HG02870 (cell line): Measurements from ENCODE around the gene GYG1.
A peak's percentile ranks its signal among the peaks of the same experiment; 100 is the strongest.
"Not testable (repeated sequence)": the region's sequence is repeated elsewhere in the genome, so short reads cannot be mapped to it uniquely, and the experiment has no call there.

ENCODE experiments used
- ATAC-seq: cut with Tn5 transposase; IDR thresholded peaks from one replicate; pipeline ENCODE4 v1.9.1; 2021; ENCODE audit warnings: mild to moderate bottlenecking, moderate library complexity; ENCODE audit not compliant: unreplicated experiment

GYG1 gene

DNA sequence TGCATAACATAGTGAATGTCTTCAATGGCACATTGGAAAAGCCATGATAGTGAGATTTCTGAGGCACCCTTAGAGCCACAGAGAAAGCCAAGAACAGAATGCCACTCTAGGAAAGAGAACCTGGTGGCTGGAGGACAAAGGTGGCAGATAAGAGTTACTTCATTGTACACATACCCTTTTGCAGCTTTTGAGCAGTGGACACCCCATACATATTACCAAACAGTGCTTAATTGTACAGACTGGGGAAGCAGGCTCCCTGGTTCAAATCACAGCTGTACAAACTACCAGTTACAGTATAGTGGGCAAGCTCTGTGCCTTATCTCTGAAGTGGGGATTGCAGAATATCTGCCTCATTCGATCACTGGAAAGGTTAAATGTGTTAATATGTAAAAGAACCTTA, 10.1 kb upstream of the GYG1 start:
- no peak for ATAC-seq

DNA sequence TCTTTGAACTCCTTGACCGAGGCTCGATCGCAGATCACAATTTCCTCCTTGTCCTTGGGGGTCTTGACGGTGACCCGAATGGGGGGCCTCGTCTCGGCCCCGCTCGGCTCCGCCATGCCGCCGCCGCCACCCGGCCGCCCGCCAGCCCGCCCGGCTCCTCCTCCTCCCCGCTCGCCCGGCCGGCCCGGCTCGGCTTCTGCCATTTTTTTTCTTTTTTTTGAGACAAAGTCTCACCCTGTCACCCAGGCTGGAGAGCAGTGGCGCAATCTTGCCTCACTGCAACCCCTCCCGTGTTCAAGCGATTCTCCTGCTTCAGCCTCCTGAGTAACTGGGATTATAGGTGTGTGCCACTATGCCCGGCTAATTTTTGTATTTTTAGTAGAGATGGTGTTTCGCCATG, 3.8 kb upstream of the GYG1 start:
- ATAC-seq = not testable (repeated sequence)

DNA sequence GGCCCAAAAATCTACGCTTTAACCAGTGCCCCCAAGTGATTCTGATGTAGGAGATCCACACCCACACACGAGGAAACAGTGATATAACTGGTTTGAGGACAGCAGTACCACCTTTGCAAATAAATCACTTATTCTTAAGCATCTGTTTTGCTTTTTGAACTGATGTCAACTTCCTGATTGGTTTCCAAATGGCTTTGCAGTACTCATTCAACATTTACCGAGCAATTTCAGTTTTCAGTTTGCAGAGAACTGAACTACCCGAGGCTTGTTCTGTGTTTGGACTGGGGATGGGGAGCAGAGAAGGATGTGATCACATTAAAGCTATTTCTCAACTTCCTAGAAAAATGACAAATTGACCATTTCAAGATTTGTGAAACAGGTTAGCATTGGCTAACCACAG, 1.1 kb upstream of the GYG1 start:
- ATAC-seq = peak; percentile 26

DNA sequence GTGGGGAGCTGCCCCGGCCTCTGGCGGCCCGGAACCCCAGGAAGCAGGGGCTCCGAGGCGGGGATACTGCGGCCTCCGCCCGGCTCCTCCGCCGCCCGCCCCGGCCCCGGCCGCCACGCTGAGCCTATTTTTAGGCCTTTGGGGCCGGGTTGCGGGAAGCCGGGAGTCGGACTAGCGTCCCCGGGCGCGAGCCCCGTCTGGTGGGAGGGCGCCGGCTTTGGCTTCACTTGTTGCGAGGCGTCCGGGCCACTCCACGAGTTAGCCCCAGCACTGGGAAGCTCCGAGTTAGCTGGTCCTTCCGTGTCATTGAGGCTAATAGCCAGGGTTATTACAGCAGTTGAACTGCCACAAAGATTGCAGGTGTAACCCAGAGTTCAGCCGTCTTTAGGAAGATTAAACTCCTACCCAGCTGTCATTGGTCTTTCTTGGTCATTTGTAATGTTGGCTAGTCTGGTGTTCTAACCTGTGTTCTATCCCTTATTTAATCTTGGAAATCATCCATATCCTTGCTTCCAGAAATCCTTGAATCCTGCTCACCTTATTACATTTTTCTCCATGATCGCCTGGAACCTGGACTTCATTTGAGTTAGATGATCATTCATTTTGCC, 791 bp downstream of the GYG1 start:
- ATAC-seq = peak; percentile 27

DNA sequence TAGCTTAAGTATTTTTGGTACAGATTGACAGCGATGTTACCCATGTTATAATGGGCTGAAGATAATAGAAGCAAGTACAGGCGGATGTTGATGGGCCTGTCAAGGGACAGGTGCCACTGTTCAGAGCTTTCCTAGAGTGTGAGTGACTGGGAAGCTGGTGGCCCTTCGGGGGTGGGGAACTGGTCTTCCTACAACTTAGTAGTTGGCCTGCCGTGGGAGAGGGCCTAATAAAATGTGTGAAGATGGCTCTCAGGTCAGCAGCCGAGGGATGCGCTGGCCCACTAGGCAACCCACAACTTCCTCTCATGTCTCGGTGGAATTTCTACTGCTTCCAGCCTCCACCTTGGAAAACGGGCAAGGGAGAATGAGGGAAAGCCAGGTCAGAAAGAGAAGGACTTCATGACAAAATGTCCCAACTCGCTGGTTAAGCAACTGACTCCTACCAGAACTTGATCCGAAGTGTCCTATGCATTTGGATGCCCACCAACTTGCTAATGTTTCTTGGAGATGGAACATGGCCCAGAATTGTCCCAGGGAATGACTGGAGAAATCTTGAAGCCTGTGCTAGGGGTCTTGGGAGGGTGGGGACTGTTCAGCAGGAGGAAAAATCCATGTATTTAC, 1.4 kb downstream of the GYG1 start:
- ATAC-seq = no peak

DNA sequence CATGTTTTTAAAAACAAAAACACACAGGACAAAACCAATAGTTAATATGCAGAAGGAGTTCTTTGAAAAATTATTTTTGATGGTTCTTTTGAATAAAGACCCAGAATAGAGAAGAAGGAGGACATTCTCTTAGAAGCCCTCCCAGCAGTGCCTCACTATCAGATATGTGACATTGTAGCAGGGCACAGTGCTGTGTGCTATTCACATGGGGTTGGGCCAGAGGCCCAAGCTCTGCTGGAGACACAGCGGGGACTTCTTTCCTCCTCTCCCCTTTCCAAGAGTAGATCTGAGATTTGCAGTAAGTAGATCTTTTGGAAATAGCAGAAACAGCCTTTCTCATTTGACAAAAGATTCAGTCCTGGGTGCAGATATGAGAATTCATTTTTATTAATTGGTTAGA, 6.3 kb downstream of the GYG1 start:
- no peak for ATAC-seq

DNA sequence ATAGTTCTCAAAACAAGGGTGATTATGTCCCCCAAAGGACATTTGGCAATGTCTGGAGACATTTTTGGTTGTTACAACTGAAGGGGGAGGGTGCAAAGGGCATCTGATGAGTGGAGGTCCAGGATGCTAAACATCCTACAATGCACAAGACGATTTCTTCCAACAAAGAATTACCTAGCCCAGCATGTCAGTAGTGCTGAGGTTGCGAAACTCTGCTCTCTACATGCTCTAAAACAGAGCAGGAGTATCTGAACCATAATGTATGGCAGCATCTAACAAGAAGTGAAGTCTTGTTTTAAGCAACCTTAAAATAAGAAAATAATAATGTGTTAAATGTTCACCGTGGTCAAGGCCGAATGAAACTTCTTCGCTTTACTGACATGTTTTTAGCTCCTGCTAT, 7.0 kb downstream of the GYG1 start:
- ATAC-seq = no peak

DNA sequence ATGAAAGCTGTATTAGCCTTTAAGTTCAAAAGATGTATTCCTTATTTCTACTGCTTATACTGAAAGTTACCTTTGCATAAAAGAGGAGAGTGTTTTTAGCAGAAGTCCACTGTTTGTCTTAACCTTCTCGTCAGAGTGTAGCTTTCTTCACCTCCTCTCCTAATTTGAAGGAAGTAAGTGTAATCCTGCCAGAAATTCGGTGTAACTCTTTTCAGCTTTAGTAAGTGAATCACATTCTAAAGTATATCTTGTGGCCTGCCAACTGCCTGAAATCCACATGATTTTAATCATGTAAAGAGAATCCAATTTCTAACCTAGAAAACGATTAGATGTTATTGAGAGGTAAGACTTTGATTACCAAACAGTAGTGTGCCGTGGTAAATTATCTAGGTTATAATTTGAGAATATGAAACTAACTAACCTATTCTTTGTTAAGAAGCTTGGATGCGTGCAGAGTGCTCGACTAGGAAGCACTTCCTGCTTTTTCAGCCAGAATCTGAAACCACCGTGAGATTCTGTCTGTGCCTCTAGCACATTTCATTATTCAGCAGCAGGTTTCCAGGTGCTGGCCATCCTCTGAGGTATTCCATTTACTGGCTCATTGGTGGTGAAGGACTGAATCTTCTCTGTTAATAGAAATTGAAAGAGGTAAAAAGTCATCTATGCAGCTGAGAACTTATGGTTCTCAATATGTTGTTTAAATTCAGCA, 7.5 kb downstream of the GYG1 start:
- peak; percentile 31 for ATAC-seq

DNA sequence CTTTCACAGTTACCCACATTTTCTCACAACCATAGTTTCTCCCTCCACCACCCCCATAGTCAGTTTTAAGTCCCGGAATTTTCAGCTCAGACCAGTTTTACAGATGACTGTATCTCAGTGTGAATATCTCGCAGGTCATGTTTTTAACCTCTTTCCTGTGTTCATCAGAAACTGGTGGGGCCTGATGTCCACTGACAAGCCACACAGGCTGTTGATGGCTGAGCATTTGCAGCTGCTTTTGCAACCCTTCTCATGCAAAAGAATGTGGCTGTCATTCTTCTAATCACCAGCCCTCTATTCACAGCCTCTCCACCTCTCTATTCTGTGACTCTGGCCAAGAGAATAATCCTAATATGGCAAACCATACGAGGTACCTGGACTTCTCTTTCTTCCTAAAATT, 8.5 kb downstream of the GYG1 start:
- ATAC-seq = peak; percentile 53

DNA sequence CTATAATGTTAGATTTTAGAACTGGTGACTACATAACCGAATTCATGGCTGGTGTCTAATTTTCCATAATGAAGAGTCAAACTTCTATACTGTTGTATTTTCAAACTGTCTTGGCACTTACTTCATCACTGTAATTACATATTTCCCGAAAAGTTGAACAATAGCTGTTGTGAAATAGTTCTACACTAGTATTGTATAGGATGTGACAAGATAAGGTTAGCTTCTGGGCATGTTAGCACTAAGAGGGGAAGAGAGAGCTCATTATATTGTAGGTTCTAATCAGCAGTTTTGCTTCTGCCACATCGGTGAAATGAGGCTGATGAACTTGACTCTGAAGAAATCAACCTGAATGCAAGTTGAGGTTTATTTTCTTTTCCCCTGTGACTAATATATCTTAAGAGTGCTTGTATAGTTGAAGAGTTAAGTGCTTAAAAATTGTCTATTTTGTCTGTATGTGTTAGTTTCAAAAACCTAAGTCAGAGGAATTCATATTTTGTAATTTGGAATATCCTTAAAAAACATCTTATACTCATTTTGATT, 8.9 kb downstream of the GYG1 start:
- ATAC-seq = no peak

DNA sequence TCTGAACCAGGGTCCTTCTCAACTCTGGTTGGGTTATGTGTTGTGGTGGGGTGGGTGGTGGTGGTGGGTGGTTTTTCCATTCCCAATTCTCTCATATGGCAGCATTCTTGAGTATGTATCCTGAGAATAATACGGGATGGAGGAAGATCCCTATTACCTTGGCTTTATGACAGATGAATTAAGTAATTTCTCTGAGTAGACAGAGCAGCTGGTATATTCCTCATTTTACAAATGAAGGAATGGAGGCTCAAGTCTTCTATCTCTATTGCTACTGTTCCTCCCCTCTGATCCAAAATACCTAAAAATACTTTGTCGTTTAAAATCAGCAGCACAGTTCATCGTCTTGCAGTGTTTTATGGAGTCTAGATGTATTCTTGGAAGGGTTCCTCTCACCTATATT, 10.4 kb downstream of the GYG1 start:
- ATAC-seq = no peak

DNA sequence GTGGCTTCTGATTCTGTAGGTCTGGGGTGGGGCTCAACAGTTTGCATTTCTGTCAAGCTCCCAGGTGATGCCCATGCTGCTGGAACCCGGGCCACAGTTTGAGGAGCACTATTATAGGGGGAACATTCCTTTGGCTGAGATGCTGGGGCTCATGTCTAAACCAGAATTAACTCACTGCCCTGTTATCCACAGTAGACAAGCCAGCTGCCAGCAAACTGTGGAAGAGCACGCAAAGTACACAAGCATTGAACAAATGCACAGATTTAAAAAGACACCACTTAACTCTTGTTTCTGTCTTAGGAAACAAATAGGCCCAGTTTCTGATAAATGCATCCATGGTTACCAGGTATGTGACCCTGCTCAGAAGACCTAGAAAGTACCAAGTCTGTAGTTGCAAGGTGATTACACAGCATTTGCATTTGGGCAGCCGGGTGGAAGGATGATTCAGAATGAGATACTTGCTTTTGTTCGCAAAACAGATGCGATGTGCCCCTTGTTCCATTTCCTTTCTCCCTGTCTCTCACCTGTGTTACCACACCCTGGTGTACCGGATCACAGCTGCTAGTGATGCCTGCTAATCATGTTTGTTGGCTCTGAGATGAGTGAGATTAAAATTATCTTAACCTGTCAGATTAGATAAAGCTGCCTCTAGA, 12.4 kb downstream of the GYG1 start:
- peak; percentile 76 for ATAC-seq

DNA sequence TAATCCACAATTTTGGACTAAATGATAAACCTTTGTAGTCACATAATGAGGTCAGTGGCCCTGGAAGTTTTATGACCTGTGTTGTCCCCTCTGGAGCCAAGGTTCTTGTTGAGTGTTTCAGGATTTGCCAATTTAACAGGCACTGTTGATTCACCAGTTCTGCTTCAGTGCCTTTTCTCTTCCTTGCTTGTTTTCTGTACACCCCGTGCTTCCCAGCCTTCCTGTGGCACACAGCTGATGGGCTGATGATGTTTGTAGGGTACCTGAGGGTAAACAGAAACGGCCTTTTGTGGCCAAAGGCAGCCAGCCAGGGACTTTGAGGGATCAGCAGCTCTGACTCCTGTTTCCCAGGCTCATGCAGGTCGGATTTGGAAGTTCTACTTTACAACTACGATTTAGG, 13.3 kb downstream of the GYG1 start:
- no peak for ATAC-seq

DNA sequence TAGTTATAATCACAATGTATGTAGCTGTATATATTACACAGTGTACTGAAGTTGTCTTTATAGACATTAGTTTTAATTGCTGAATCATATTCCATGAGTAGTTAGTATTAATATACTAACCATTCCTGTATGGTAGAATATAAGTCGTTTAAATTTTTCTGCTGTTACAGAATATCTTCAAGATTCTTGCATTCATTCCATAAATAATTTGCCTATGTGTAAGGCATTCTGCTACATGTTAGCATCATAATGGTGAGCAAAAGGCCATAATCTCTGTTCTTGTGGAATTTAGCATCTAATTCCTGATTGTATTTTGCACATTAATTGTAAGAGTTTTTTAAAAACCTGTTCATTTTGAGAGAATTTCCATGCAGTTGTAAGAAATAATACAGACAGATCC, 14.1 kb downstream of the GYG1 start:
- no peak for ATAC-seq

DNA sequence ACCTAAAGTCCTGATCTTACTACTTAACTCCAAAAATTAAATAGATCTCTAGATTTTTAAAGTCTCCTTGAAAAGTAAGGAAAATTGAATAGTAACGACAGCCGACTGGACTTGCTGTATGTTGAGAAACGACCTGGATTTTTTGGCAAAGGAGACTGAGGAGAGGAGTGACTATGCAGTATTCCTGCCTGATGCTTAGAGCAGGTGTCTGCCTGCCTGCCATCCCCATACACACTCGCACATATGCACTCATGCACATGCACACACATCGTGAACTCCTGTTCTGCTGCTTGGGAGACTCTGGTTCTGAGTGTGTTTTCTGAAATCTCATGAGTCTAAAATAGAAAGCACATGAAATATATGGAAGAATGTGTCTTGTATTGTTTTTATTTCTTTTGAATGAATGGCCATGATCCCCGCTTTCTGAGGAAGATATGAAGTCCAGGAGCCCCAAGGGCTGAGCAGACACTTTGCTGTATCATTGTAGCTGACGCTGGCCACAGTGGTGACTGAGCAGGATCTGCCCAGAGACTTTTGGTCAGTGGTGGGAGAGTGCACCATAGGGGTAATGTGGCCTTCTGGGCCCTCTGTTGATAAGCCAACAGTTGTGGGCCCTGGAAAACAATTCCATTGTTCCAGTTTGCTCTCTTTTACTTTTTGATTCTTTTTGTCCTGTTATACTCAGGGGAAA, 16.4 kb downstream of the GYG1 start:
- no peak for ATAC-seq

DNA sequence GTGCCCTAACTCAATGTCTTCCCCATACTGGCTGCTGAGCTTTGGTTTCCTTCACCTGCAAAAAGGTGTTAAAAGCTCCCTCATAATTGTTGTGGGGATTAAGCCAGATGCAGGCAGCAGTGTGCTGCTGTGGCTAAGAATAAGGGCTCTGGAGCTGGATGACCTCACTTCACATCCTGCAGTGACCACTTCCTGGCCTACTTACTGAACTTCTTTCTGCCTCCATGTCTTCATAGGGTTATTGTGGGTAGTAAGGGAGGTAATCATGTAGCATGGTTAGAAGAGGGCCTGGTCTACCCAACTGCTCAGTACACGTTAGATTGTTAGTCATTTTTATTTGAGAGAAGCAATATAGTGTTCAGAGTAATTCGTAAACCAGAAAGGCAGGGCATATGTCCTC, 18.4 kb downstream of the GYG1 start:
- ATAC-seq = peak; percentile 53

DNA sequence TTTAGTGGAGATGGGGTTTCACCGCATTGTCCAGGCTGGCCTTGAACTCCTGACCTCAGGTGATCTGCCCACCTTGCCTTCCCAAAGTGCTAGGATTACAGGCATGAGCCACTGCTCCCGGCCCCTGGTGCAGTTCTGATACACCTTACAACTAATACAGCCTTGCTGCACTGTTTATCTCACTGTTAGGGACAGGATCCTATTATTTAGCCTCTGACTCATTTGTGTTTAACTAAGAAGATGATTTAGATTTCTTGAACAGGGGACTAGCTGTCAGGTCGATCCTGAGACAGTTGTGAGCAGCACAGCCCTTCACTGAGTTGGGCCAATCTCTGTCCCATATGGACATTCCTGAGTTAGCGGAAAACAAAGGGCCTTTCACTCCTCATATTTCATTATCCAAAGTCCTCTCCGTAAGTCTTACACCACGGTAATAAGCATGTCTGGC, 19.2 kb downstream of the GYG1 start:
- no peak for ATAC-seq

DNA sequence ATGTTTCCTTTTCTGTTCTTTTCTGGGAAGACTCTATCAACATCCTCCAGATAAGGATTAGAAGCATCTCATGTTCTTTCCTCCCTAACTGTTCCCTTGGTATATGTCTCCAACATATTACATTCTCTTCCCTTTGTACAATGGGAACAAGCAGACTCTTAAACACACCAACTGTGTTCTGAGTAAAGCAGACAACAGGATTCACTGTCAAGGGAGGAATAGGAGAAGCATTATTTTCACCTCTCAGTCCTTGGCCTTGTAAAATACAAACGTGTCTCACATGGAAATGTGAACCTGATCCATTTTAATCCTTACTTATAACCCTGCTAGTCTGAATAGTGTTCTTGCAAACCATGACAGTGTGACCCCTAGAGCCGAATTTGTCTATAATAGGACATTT, 19.6 kb downstream of the GYG1 start:
- no peak for ATAC-seq

DNA sequence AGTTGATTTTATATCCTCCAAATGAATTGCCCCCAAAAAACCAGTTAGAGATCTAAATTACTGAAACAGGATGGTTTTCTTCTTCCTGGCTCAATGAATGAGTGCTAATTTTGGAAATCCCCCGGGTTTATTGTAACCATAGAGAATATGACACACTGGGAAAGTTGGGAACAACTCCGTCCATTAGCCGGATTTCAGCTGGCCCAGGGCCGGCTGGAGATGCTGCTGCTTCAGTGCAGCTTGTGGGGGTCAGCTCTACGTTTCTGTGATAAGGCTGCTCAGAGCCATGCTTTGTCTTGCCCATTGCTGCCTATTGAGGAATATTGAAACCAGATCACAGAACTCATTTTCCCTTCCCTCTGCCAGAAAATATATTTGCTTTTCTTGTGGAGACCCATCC, 20.3 kb downstream of the GYG1 start:
- ATAC-seq = no peak

DNA sequence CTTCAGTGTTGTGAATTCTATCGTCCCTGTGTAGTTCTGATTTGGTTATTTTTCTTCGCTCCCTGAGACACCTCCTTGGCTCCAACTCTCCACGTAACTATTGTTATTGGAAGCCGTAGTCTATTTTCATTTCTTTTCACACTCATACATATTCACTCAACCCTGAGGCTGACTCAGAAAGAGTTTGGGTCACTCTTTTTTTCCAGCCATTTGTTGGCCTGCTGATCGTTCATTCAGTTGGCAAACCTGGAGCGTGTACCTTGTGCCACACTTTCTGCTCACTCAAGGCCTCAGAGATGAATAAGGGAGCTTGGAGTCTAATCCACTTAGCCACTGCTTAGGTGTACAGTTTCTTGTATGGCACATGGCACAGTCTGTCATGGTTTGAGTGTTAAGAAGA, 22.4 kb downstream of the GYG1 start:
- ATAC-seq = no peak

DNA sequence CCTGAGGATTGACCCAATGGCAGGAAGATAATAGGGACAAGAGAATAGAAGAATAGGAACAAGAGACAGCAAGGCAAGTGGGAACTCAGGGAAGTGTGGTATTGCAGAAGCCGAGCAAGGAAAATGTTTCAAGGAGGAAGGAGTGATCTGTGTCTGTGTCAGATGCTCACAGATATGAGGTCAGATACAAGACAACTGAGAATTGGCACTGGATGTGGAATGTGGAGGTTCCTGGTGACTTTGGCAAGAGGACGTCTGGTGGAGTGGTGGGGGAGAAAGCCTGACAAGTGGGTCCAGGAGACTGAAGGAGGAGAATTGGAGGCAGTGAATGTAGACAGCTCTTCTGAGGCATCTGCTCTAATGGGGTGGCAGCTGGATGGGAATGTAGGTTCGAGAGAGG, 24.1 kb downstream of the GYG1 start:
- no peak for ATAC-seq
